Mononuclear cell (primary cell): Measurements from ENCODE around the gene KLK12. TPM values are rescaled to one million over a fixed set of nuclear protein-coding genes. Genes with fewer than 3 reads are reported as not detected.

Source experiments
- H3K27me3 ChIP-seq: 2 replicates; pipeline ENCODE4 v1.6.0; 2011; ENCODE audit warnings: low read length, control low read depth; ENCODE audit not compliant: insufficient read depth
- H3K4me1 ChIP-seq: 2 replicates; pipeline ENCODE4 v1.5.1; 2011; ENCODE audit warnings: mild to moderate bottlenecking, low read length, control low read depth; ENCODE audit not compliant: insufficient read depth
- H3K4me3 ChIP-seq: 2 replicates; pipeline ENCODE4 v1.5.1; 2011; ENCODE audit warnings: mild to moderate bottlenecking, low read length, moderate library complexity
- H3K9me3 ChIP-seq: 2 replicates; pipeline ENCODE4 v1.5.1; 2011; ENCODE audit warnings: low read depth, mild to moderate bottlenecking, control low read depth, low read length
- total RNA-seq: library from RNA; depleted of rRNA; stranded (reverse); fragments of >200 nt; gene quantifications from one replicate; pipeline ENCODE4 v1.2.3, GENCODE V29; 2012

KLK12 gene
- total RNA-seq, 1 donor = not detected

DNA sequence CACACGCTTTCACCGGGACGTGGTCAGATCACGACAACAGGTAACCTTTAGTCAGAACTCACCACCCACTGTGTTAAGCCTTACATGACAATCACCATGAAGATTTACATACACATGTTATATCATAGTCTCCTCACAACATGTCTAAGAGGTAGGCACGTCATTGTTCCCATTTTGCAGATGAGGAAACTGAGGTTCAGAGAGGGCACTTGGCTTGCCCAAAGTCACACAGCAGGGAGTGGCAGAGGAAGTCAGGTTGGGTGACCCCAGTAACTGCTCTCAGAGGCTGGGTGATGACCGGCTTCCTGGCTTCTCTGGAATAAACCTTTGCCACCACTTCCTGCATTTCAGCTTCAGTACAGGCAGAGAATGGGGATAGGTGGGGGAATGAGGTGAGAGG lies 20.6 kb downstream of the KLK12 start:
- H3K27me3 ChIP-seq = peaks cover 30% of the 10 kb centered on the region
- peaks cover 4% of the 10 kb centered on the region for H3K4me1 ChIP-seq
- H3K4me3 ChIP-seq = no peak overlapping the region
- no peaks in the 10 kb centered on the region for H3K9me3 ChIP-seq

GRCh38 chr19:51012661-51013190 lies 22.1 kb downstream of the KLK12 start:
- Histone ChIP-seq H3K4me1 (no peaks in the 10 kb centered on the region), H3K9me3 (no peaks in the 10 kb centered on the region), H3K4me3 (no peak overlapping the region), H3K27me3 (peaks cover 20% of the 10 kb centered on the region)

DNA sequence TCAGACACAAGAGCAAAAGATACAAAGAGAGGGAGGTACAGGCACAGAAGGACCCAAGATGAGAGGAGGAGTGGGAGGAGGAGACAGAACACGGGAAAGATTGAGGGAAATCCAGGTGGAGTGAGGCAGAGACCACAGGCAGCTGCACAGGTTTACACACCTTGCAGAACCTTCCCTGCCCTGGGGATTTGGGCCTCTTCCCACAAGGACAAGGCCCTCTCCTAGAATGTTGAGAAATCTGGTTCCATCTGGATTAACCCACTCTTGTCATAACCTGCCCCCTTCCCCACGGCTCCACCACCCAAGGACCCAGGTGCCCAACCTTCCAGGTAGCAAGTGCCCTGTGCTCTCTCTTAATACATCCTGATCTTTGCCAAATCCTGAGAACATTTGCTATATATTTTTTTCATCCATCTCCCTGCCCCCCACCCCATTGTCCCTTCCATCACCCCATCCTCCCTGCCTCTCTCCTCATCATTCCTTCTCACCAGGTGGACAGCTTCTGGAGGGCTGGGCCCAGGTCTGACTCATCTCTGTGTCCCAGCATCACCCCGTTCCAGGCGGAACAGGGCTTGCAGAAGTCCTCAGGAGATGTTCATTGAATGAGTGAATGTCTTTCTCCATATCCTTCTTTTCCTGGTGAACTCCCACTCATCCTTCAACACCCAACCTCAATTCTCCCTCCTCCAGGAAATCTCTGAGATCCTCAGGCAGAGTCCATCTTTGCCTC lies 24.6 kb downstream of the KLK12 start:
- H3K4me3 ChIP-seq = no peak overlapping the region
- H3K4me1 ChIP-seq = no peaks in the 10 kb centered on the region
- no peaks in the 10 kb centered on the region for H3K9me3 ChIP-seq
- H3K27me3 ChIP-seq = peaks cover under 1% of the 10 kb centered on the region

DNA sequence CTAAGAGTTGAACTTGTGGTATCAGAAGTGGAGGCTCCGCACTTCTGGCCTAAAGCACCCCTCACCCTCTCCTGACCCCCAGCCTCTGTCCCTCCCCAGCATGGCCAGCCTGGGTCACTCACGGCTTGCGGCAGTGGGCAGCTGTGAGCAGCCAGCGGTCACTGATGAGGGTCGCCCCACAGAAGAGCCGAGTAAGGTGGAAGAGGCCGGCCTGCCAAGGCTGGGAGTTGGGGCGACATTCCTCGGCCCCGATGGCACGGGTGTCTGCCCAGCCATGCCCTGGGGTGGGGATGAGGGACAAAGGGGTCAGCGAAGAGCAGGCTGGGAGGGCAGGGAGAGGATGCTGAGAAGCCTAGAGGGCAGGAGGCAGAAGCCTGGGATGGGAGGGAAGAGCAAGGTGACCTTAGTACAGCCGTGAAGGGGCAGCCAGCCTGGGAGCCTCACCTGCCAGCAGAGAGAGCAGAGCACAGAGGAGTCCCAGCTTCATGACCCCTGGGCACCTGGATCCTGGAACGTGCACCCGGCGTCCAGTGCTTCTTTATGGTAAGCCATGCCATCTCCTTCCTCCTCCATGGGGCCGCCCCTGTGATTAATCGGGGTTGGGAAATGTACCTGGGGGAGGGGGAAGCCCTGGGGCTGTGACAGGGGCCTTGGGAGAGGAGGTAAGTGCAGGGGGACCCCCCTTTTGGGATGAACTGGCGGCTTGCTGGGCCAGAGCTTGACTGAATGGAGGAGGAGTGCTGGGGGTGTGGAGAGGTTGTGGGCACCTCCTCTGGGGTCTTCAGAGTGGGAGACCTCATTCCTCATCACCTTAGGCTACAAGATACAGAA lies 25.5 kb downstream of the KLK12 start:
- H3K4me1 ChIP-seq = no peaks in the 10 kb centered on the region
- H3K9me3 ChIP-seq = no peaks in the 10 kb centered on the region
- no peak overlapping the region for H3K4me3 ChIP-seq

DNA sequence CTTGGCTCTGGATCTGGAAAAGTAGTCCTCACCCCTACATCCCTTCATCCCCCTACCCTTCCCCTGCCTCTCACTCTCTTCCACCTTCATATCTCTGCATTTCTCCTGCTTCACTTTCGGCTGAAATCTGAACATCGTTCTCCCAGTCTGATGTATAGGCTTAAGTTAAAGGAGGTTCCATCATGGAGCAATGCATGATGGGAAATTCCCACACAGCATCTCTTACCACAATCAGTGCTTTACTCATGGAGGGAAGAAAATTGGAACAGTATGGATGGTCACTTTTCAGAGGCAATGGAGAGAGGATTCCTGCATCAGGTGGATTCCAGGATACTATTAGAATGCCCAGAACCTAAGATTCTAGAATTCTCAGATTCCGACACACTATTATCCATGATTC lies 27.3 kb downstream of the KLK12 start:
- H3K4me1 ChIP-seq = no peaks in the 10 kb centered on the region
- H3K4me3 ChIP-seq = no peak overlapping the region
- H3K9me3 ChIP-seq = no peaks in the 10 kb centered on the region
- H3K27me3 ChIP-seq = no peaks in the 10 kb centered on the region

More for the DNA sequence above, 25.5 kb downstream of the KLK12 start:
- no peaks in the 10 kb centered on the region for H3K27me3 ChIP-seq

DNA sequence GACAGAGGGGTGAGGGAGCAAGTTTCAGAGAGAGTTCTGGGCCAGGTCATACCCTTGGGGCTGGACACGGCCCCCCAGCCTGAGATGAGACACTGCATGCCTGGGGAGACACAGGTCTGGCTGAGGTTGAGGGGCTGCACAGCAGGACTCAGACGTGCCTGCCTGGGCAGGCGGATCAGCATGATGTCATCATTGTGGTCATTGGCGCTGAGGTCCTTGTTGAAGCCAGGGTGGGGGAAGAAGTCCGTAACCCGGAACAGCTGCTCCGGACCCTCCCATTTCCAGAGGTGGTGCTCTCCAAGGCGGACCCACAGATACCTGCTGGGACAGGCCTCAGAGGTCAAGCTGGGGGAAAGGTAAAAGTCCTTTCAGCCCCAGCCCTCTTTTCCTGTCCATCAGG lies 28.4 kb downstream of the KLK12 start:
- no peaks in the 10 kb centered on the region for H3K9me3 ChIP-seq
- no peaks in the 10 kb centered on the region for H3K27me3 ChIP-seq
- H3K4me3 ChIP-seq = no peak overlapping the region
- H3K4me1 ChIP-seq = no peaks in the 10 kb centered on the region

- no peaks in the 10 kb centered on the region for H3K9me3 ChIP-seq
- H3K4me1 ChIP-seq = no peaks in the 10 kb centered on the region
- H3K4me3 ChIP-seq = no peak overlapping the region
- no peaks in the 10 kb centered on the region for H3K27me3 ChIP-seq
Observed at GRCh38 chr19:51005248-51005647, 29.6 kb downstream of the KLK12 start.

DNA sequence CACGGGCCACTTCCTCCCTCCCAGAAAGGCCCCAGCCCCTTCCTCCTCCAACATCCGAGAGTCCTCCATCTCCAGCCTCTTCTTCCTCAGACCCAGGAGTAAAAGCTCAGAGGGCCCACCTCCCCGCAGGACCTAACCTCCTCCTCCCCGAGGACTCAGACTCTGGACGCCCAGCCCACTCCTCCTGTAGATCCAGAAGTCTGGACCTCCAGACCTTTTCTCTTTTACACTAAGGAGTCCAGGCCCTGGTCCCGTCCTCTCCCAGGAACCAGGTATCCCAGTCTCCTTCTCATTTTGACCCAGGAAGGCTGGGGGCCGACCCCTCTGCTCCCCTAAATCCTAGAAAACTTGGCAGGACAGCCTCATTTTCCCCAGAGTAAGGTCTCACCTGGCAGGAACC lies 31.5 kb downstream of the KLK12 start:
- Histone ChIP-seq H3K4me3 (no peak overlapping the region), H3K27me3 (no peaks in the 10 kb centered on the region), H3K9me3 (no peaks in the 10 kb centered on the region), H3K4me1 (no peaks in the 10 kb centered on the region)

DNA sequence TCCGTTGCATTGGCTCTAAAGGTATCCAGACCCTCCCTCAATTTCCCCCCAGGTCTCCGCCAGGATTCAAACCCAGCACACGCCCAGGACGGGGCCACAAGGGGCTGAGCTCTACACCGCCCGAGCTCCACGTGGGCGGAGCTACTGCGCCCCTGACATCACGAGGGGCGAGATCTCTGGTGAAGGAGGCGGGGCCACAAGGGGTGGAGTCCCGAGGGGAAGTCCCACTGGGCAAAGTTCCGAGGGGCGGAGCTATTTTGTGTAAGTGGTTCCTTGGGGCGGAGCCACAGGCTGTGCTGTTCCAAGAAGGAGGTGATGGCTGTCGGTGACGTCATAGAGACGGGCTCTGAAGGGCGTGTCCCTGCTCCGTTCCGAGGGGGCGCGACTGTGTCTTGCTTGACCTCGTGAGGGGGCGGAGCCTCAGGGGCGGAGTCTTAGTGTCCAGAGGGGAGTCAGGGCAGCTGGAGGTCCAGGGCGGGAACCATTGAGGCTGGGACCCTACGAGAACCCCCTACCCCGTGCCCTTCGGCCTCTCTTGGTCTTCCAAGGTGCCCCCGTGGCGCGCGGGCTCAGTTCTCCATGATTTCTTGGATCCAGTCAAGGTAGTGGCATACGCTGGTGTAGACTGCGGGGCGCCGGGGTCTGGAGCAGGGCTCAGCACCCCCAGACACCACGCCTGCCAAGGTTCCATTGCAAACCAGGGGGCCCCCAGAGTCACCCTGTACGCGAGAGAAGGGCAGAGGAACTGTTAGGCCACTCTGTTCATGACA lies 32.1 kb downstream of the KLK12 start:
- Histone ChIP-seq H3K27me3 (no peaks in the 10 kb centered on the region), H3K4me3 (no peak overlapping the region), H3K4me1 (no peaks in the 10 kb centered on the region), H3K9me3 (no peaks in the 10 kb centered on the region)

GRCh38 chr19:51002089-51002532 lies 32.7 kb downstream of the KLK12 start:
- Histone ChIP-seq H3K4me1 (no peaks in the 10 kb centered on the region), H3K4me3 (no peak overlapping the region), H3K9me3 (no peaks in the 10 kb centered on the region), H3K27me3 (no peaks in the 10 kb centered on the region)

GRCh38 chr19:51001515-51001914 lies 33.3 kb downstream of the KLK12 start, which contains the start of gene KLK8:
Gene KLK8 (minus strand): TSS chr19:51001604. CDS start chr19:51001167, 437 bp downstream.
- no peaks in the 10 kb centered on the region for H3K9me3 ChIP-seq
- H3K4me3 ChIP-seq = no peak within 1 kb of the TSS
- no peaks in the 10 kb centered on the region for H3K27me3 ChIP-seq
- H3K4me1 ChIP-seq = no peaks in the 10 kb centered on the region

DNA sequence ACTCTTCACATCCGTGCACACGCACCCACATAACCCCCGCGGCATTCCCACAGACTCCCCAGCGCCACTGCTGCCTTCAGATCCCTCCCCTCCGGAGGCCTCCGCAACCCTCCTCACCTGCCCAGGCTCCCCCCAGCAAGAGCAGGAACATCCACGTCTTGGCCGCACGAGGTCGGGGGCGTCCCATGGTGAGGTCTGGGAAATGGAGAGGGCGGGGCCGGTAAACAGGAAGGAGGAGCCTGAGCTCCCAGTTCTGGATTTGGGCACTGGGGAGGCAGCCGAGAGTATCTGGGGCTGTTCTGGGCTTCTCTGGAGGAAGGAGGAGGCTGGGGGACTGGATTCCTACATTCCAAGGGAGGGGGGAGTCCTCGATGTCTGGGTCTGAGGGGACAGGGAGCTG lies 33.8 kb downstream of the KLK12 start:
- no peaks in the 10 kb centered on the region for H3K9me3 ChIP-seq
- H3K4me3 ChIP-seq = no peak overlapping the region

DNA sequence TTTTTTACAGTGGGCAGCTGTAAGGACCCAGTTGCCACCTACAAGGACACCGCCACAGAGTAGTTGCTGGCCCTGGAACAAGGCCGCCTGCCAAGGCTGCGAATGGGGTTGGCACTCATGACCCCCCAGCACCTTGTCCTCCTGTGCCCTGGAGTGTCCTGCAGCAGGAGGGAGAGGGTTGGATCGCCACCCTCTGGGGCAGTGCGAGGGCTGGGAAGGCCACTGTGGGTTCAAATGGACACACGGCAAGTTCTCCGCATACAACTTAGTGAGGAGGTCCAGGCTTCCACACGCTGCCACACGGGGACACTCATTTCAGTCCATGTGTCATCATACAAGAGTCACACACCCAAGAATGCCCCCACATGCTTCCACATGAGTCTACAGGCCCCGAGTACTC lies 34.4 kb downstream of the KLK12 start:
- Histone ChIP-seq H3K4me3 (no peak overlapping the region), H3K4me1 (no peaks in the 10 kb centered on the region), H3K27me3 (no peaks in the 10 kb centered on the region), H3K9me3 (no peaks in the 10 kb centered on the region)

More for the DNA sequence above, 33.8 kb downstream of the KLK12 start:
- Histone ChIP-seq H3K4me1 (no peaks in the 10 kb centered on the region), H3K27me3 (no peaks in the 10 kb centered on the region)

DNA sequence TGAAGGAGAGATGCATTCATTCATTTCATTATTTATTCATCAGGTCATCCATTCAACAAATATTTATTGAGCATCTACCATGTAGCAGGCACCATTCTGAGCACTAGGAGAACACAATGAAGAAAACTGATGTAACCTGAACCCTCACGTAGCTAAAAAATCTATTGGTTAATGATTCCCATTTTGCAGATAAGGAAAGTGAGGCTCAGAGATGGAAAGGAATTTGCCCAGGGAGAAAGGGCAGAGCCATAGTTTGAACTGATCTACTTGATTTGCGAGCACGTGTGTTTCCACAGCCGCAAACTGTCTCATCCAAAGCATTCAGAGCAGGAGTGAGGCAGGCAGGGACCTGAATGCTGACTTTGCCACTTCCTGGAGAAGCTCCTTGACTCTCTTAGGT lies 36.1 kb downstream of the KLK12 start:
- H3K4me3 ChIP-seq = no peak overlapping the region
- H3K9me3 ChIP-seq = no peaks in the 10 kb centered on the region
- no peaks in the 10 kb centered on the region for H3K4me1 ChIP-seq
- no peaks in the 10 kb centered on the region for H3K27me3 ChIP-seq

GRCh38 chr19:50998061-50998460 lies 36.7 kb downstream of the KLK12 start:
- Histone ChIP-seq H3K9me3 (no peaks in the 10 kb centered on the region), H3K4me3 (no peak overlapping the region), H3K27me3 (no peaks in the 10 kb centered on the region), H3K4me1 (no peaks in the 10 kb centered on the region)
